Measurements from ENCODE around the gene BCAR1.

BCAR1 gene

GRCh38 chr16:75267631-75268264 is 16.3 kb upstream of the BCAR1 start:
- no peak for DNase-seq

GRCh38 chr16:75266738-75267630 is 15.6 kb upstream of the BCAR1 start:
- no peak for DNase-seq

- no peak for DNase-seq
These were observed 14.7 kb upstream of the BCAR1 start for GRCh38 chr16:75265911-75266701.

- DNase-seq: no peak
These were observed 13.8 kb upstream of the BCAR1 start for GRCh38 chr16:75264999-75265910.

- DNase-seq: no peak
These were observed 13.1 kb upstream of the BCAR1 start for GRCh38 chr16:75264457-75264998.

- DNase-seq: no peak
These were observed 12.6 kb upstream of the BCAR1 start for GRCh38 chr16:75263963-75264445.

GRCh38 chr16:75263291-75263962 is 12.0 kb upstream of the BCAR1 start:
- no peak for DNase-seq

- no peak for DNase-seq
These were observed 11.3 kb upstream of the BCAR1 start for GRCh38 chr16:75262800-75263127.

- DNase-seq: no peak
These were observed 10.8 kb upstream of the BCAR1 start for GRCh38 chr16:75262104-75262799.

- DNase-seq: no peak
These were observed 10.2 kb upstream of the BCAR1 start for GRCh38 chr16:75261590-75262078.

- DNase-seq: no peak
These were observed 9.6 kb upstream of the BCAR1 start for GRCh38 chr16:75260851-75261589.

- no peak for DNase-seq
These were observed 7.3 kb upstream of the BCAR1 start for GRCh38 chr16:75258807-75259141.

- no peak for DNase-seq
These were observed 6.7 kb upstream of the BCAR1 start for GRCh38 chr16:75257886-75258806.

- DNase-seq: no peak
These were observed 5.4 kb upstream of the BCAR1 start for GRCh38 chr16:75256696-75257343.

- DNase-seq: no peak
These were observed 4.7 kb upstream of the BCAR1 start for GRCh38 chr16:75256059-75256571.

- no peak for DNase-seq
These were observed 3.0 kb upstream of the BCAR1 start for GRCh38 chr16:75254359-75254837.

GRCh38 chr16:75252946-75253911 is 1.8 kb upstream of the BCAR1 start:
- no peak for DNase-seq
